Endothelial cell of umbilical vein (primary cell): ENCODE results near the gene CPD. TPM values are rescaled to one million over a fixed set of nuclear protein-coding genes. Genes with fewer than 3 reads are reported as not detected.

Experiments used
- BruUV-seq: library from RNA; stranded (reverse); fragments of 400-500 nt; replicated peaks from 2 replicates; lab custom pipeline; 2021; lab: Mats Ljungman, UMichigan
- CTCF ChIA-PET: fragments of 300-600, 350-600 bp; sonication (Branson Sonifier 250); formaldehyde crosslinking; loops from one replicate; lab custom pipeline; 2021; ENCODE audit warnings: antibody characterized with exemption, inconsistent platforms; lab: Charles Lee
- POLR2A ChIA-PET: fragments of 300-600, 350-600 bp; sonication (Branson Sonifier 250); formaldehyde crosslinking; loops from one replicate; lab custom pipeline; 2021; ENCODE audit warnings: antibody characterized with exemption, inconsistent platforms; lab: Charles Lee
- DNase-seq: peaks from one replicate; pipeline ENCODE4 v3.0.0-alpha.2; 2011; ENCODE audit warnings: low read depth, low spot score
- FAIRE-seq: peaks from 2 replicates; lab custom pipeline; 2011; peaks lifted over from hg19 to GRCh38; lab: Jason Lieb, UNC
- H2AFZ ChIP-seq: 2 replicates; pipeline ENCODE4 v1.6.0; 2012; ENCODE audit warnings: low read depth, low read length, control low read depth, inconsistent platforms
- H3K27ac ChIP-seq: 2 replicates; pipeline ENCODE4 v1.5.1; 2011; ENCODE audit warnings: low read depth, mild to moderate bottlenecking, control low read depth, low read length, moderate library complexity; ENCODE audit not compliant: insufficient read depth
- H3K27me3 ChIP-seq, 2 experiments: 2 replicates each; pipeline versions ENCODE4 v1.6.0 to v1.6.1; 2011; ENCODE audit warnings: low read length in 2 of 2, mixed read lengths in 1 of 2; ENCODE audit not compliant: control insufficient read depth in 2 of 2, insufficient read depth in 2 of 2
- H3K36me3 ChIP-seq, 2 experiments: 2 replicates in 1 of 2; 3 replicates in 1 of 2; pipeline ENCODE4 v1.5.1; 2011; ENCODE audit warnings: low read length in 2 of 2, mild to moderate bottlenecking in 1 of 2, moderate library complexity in 1 of 2; ENCODE audit not compliant: control insufficient read depth in 2 of 2, insufficient read depth in 2 of 2; ENCODE audit errors: extremely low read depth in 1 of 2
- H3K4me1 ChIP-seq: 3 replicates; pipeline ENCODE4 v1.5.1; 2011; ENCODE audit warnings: mild to moderate bottlenecking, low read length; ENCODE audit not compliant: control insufficient read depth, insufficient read depth; ENCODE audit errors: extremely low read depth
- H3K4me2 ChIP-seq: 2 replicates; pipeline ENCODE4 v1.6.1; 2011; ENCODE audit warnings: low read length, control low read depth, mixed read lengths; ENCODE audit not compliant: insufficient read depth
- H3K4me3 ChIP-seq, 3 experiments: fragments of 200-600 bp in 1 of 3; sonication (generic), shearing (Covaris generic) in 1 of 3; replicated peaks in 1 of 3; 2 replicates each; pipeline ENCODE4 v1.5.1; 2011 to 2016; ENCODE audit warnings: control low read depth in 3 of 3, low read length in 3 of 3, mild to moderate bottlenecking in 2 of 3, inconsistent platforms in 1 of 3, low read depth in 1 of 3, moderate library complexity in 1 of 3; ENCODE audit not compliant: insufficient read depth in 1 of 3
- H3K79me2 ChIP-seq: 2 replicates; pipeline ENCODE4 v1.6.0; 2012; ENCODE audit warnings: low read length, inconsistent platforms; ENCODE audit not compliant: control insufficient read depth, insufficient read depth
- H3K9ac ChIP-seq: replicated peaks from 2 replicates; pipeline ENCODE3; 2011; ENCODE audit warnings: low read length, control low read depth; ENCODE audit not compliant: insufficient read depth; ENCODE audit errors: extremely low read depth
- H3K9me1 ChIP-seq: replicated peaks from 3 replicates; pipeline ENCODE4 v1.6.0; 2011; ENCODE audit warnings: mild to moderate bottlenecking, low read length; ENCODE audit not compliant: control insufficient read depth, insufficient read depth; ENCODE audit errors: extremely low read depth
- H3K9me3 ChIP-seq: replicated peaks from 2 replicates; pipeline ENCODE4 v1.5.1; 2012; ENCODE audit warnings: low read length, inconsistent platforms; ENCODE audit not compliant: control insufficient read depth, insufficient read depth
- H4K20me1 ChIP-seq: replicated peaks from 2 replicates; pipeline ENCODE3; 2011; ENCODE audit warnings: mild to moderate bottlenecking, low read length; ENCODE audit not compliant: control insufficient read depth, insufficient read depth; ENCODE audit errors: extremely low read depth
- EZH2 ChIP-seq: IDR thresholded peaks from 2 replicates; pipeline ENCODE4 v1.6.1; 2012; ENCODE audit warnings: borderline replicate concordance, low read depth, mild to moderate bottlenecking, moderate library complexity, low read length, inconsistent platforms; ENCODE audit not compliant: severe bottlenecking
- FOS ChIP-seq: IDR thresholded peaks from 2 replicates; pipeline ENCODE4 v1.6.1; 2011; ENCODE audit warnings: mild to moderate bottlenecking, low read length, moderate library complexity, borderline replicate concordance; ENCODE audit not compliant: insufficient read depth
- GATA2 ChIP-seq: IDR thresholded peaks from 2 replicates; pipeline ENCODE4 v1.7.0; 2011; ENCODE audit warnings: low read depth, mild to moderate bottlenecking, moderate library complexity, mixed read lengths, low read length; ENCODE audit not compliant: insufficient read length, insufficient read depth
- JUN ChIP-seq: IDR thresholded peaks from 2 replicates; pipeline ENCODE4 v1.6.1; 2011; ENCODE audit warnings: borderline replicate concordance, low read depth; ENCODE audit not compliant: insufficient read length, insufficient read depth
- MYC ChIP-seq: IDR thresholded peaks from one replicate; pipeline ENCODE4 v1.6.1; 2011; ENCODE audit warnings: mild to moderate bottlenecking, low read depth, low read length
- POLR2A ChIP-seq: IDR thresholded peaks from 2 replicates; pipeline ENCODE4 v1.6.1; 2012; ENCODE audit warnings: low read depth, mild to moderate bottlenecking, control low read depth, low read length
- POLR2AphosphoS5 ChIP-seq: IDR thresholded peaks from 2 replicates; pipeline ENCODE4 v1.6.1; 2012; ENCODE audit warnings: low read depth, mild to moderate bottlenecking, control low read depth, low read length, moderate library complexity; ENCODE audit not compliant: insufficient read depth
- dilution Hi-C: fragments of 300-500 bp; cut with MboI; formaldehyde crosslinking; loops from one replicate; pipeline ENCODE4 v1.15.0; 2019; ENCODE audit warnings: low sequenced_read_pairs; ENCODE audit not compliant: extremely low pct_ligation_motif_present
- intact Hi-C: fragments of 100-400 bp; cut with micrococcal nuclease; formaldehyde crosslinking; loops from one replicate; pipeline ENCODE4 v1.10.0; 2022
- polyA plus RNA-seq, 4 experiments: library from polyadenylated mRNA; depleted of rRNA in 3 of 4; stranded (reverse) in 3 of 4; unstranded in 1 of 4; fragments of >200 nt; gene quantifications; 2 replicates each; pipeline versions ENCODE4 v1.2.1 to v1.2.3, GENCODE V29; 2011 to 2012; ENCODE audit warnings: missing spikeins in 1 of 4
- total RNA-seq: library from RNA; stranded (reverse); gene quantifications from 2 replicates; pipeline ENCODE4 v1.2.3, GENCODE V29; 2021
- TF ChIP-seq, protein P1 (sequence below): IDR thresholded peaks from 2 replicates; pipeline ENCODE4 v1.6.1; 2011; ENCODE audit not compliant: insufficient read depth, insufficient read length
- TF ChIP-seq, protein P2 (sequence below), 2 donors: IDR thresholded peaks; 1 replicate in 1 of 2; 2 replicates in 1 of 2; pipeline ENCODE4 v1.5.1; 2011; ENCODE audit warnings: low read length in 2 of 2, mild to moderate bottlenecking in 2 of 2, moderate library complexity in 2 of 2, control low read depth in 1 of 2, inconsistent platforms in 1 of 2, low read depth in 1 of 2; ENCODE audit not compliant: insufficient read depth in 1 of 2; ENCODE audit errors: extremely low read depth in 1 of 2

Gene CPD
- total and polyA plus RNA-seq, 2 donors (not counting 3 experiments of a cell fraction or from before 2014, with no cell fraction given) = 18.3 to 63.6 TPM

DNA sequence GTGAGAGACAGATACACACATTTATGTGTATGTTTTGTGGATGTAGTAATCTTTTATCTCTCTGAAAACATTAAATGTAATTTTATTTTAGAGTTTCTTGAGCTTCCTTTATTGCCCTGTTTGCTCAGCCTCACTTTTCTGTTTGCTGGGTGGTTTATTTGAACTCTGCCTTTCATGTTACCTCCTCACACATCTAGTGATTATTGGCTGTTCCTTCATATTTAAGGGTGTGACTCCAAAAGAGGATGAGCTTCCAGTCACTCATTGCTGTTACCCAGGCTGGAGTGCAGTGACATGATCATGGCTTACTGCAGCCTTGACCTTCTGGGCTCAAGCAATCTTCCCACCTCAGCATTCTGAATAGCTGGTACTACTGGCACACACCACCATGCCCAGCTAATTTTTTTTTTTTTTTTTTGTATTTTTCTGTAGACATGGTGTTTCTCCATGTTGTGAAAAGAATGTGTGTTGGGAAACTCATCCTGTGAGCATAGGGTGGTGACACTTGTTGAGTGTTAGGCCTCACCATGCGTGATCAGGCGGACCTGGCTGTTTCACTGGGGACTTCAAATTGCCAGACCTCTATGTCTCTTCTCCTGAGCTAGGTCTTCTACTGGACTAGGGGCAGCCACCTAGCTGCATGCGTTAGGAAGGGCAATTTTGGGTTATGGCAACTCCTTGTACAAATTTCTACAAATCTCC, 136.3 kb downstream of the CPD start:
- dilution Hi-C loops (no loop called here), intact Hi-C loops (loop anchor here (10.0 kb wide), 1 partner anchor 180 kb away; no protein-coding TSS in a partner anchor)
- H4K20me1 ChIP-seq = no peaks in the 10 kb centered on the region
- CTCF ChIA-PET = interaction anchor here (0.9 kb wide), 1 partner anchor 29 kb away, joined by 3 read pairs; no protein-coding TSS in a partner anchor
- POLR2A ChIA-PET = interaction anchor here (0.6 kb wide), 1 partner anchor 224 kb away, joined by 3 read pairs; no protein-coding TSS in a partner anchor
- no peak overlapping the region for H3K27ac ChIP-seq
- H2AFZ ChIP-seq = no peak overlapping the region
- no peak overlapping the region for H3K4me3 ChIP-seq
- no peaks in the 10 kb centered on the region for H3K27me3 ChIP-seq
- no peaks in the 10 kb centered on the region for H3K9me3 ChIP-seq
- peaks cover 10% of the 10 kb centered on the region for H3K4me1 ChIP-seq
- no peaks in the 10 kb centered on the region for H3K79me2 ChIP-seq
- H3K36me3 ChIP-seq = peaks cover 3 to 5% of the 10 kb centered on the region in 2 experiments
- H3K4me2 ChIP-seq = no peak overlapping the region
- DNase-seq = no peak
- FAIRE-seq = no peak
- no peaks in the 10 kb centered on the region for H3K9me1 ChIP-seq
- BruUV-seq = no TSS peak
- TF ChIP-seq EZH2 (no peak), GATA2 (no peak), JUN (no peak), FOS (no peak), POLR2A (no peak), MYC (no peak), POLR2AphosphoS5 (no peak)
- TF ChIP-seq, protein P1, sequence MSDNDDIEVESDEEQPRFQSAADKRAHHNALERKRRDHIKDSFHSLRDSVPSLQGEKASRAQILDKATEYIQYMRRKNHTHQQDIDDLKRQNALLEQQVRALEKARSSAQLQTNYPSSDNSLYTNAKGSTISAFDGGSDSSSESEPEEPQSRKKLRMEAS = no peak
- TF ChIP-seq, protein P2, sequence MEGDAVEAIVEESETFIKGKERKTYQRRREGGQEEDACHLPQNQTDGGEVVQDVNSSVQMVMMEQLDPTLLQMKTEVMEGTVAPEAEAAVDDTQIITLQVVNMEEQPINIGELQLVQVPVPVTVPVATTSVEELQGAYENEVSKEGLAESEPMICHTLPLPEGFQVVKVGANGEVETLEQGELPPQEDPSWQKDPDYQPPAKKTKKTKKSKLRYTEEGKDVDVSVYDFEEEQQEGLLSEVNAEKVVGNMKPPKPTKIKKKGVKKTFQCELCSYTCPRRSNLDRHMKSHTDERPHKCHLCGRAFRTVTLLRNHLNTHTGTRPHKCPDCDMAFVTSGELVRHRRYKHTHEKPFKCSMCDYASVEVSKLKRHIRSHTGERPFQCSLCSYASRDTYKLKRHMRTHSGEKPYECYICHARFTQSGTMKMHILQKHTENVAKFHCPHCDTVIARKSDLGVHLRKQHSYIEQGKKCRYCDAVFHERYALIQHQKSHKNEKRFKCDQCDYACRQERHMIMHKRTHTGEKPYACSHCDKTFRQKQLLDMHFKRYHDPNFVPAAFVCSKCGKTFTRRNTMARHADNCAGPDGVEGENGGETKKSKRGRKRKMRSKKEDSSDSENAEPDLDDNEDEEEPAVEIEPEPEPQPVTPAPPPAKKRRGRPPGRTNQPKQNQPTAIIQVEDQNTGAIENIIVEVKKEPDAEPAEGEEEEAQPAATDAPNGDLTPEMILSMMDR (IDR thresholded peaks at IDR 0.05; ENCODE audit: extremely low read depth in 1 of 2, insufficient read depth in 1 of 2, low read depth in 1 of 2, low read length in 2 of 2) = no peak
- H3K9ac ChIP-seq = no peak overlapping the region
